Lower leg skin (tissue), 3 donors: ENCODE data around the gene OR10H5.

ENCODE experiments used
- POLR2A ChIP-seq, 2 donors: fragments of 450-650 bp; IDR thresholded peaks; one replicate each; pipeline ENCODE4 v1.6.1; 2016 to 2017; ENCODE audit warnings: antibody characterized with exemption in 2 of 2, mild to moderate bottlenecking in 1 of 2, moderate library complexity in 1 of 2
- TF ChIP-seq, protein P1 (sequence below), 3 donors: fragments of 450-650 bp; IDR thresholded peaks; one replicate each; pipeline ENCODE4 v1.5.1; 2016; ENCODE audit warnings: antibody characterized with exemption in 3 of 3, mild to moderate bottlenecking in 3 of 3, moderate library complexity in 2 of 3

DNA sequence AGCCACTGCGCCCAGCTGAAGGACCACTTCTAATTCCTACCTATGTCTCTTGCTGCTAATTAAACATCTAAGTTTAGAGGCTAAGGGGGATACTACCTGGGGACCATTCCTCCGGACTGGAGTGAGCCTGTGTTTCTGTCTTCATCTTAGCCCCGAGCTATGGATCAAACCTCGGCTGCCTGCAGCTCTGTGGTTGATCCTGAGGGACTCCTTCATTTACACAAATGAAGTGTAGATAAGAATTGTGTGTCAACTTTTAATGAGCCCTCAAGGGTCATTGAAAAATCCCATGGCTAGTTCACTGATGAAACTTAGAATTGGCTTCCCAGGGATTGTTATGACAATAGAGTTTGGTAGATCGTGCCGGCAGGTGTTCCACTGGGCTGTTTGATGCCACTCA is 59.5 kb downstream of the OR10H5 start:
- TF ChIP-seq, protein P1, sequence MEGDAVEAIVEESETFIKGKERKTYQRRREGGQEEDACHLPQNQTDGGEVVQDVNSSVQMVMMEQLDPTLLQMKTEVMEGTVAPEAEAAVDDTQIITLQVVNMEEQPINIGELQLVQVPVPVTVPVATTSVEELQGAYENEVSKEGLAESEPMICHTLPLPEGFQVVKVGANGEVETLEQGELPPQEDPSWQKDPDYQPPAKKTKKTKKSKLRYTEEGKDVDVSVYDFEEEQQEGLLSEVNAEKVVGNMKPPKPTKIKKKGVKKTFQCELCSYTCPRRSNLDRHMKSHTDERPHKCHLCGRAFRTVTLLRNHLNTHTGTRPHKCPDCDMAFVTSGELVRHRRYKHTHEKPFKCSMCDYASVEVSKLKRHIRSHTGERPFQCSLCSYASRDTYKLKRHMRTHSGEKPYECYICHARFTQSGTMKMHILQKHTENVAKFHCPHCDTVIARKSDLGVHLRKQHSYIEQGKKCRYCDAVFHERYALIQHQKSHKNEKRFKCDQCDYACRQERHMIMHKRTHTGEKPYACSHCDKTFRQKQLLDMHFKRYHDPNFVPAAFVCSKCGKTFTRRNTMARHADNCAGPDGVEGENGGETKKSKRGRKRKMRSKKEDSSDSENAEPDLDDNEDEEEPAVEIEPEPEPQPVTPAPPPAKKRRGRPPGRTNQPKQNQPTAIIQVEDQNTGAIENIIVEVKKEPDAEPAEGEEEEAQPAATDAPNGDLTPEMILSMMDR (IDR thresholded peaks at IDR 0.05) = no peak
- TF ChIP-seq POLR2A (IDR thresholded peaks at IDR 0.05) = no peak
